ENCODE measurements around the gene PAPPA2. TPM values are rescaled to one million over a fixed set of nuclear protein-coding genes. Genes with fewer than 3 reads are reported as not detected.

The PAPPA2 gene
- total and polyA plus RNA-seq, 2 of the 8 experiments (the other 6 are each of a cell fraction or from before 2014, with no cell fraction given), result 0.08 to 0.88 TPM

DNA sequence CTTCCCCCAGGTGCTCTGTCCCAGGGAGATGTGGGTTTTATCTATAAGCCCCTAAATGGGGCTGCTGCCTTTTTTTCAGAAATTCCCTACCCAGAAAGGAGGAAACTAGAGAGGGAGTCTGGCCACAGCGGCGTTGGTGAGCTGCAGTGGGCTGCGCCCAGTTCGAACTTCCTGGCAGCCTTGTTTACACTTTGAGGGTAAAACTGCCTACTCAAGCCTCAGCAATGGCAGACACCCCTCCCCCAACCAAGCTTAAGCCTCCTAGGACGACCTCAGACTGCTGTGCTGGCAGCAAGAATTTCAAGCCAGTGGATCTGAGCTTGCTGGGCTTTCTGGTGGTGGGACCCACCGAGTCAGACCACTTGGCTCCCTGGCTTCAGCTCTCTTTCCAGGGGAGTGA is 46.2 kb upstream of the PAPPA2 start:
- Histone ChIP-seq H3K4ac (replicated peaks; ENCODE audit: insufficient read length, low read depth, low read length) (no peak overlapping the region), H3K4me2 (ENCODE audit: insufficient read depth in 1 of 2, low read depth in 2 of 2, low read length in 2 of 2) (no peak overlapping the region), H2BK120ac (replicated peaks; ENCODE audit: low read depth, low read length) (no peak overlapping the region), H3K9ac (replicated peaks in 1 of 4; ENCODE audit: extremely low read depth in 1 of 4, low read depth in 3 of 4, low read length in 3 of 4) (no peak overlapping the region), H3K79me1 (ENCODE audit: low read depth, low read length) (no peaks in the 10 kb centered on the region), H4K20me1 (replicated peaks in 1 of 2; ENCODE audit: control insufficient read depth in 1 of 2, insufficient read depth in 2 of 2, low read length in 2 of 2) (no peaks in the 10 kb centered on the region), H2BK20ac (ENCODE audit: low read length) (no peak overlapping the region), H4K5ac (ENCODE audit: insufficient read length, low read depth, low read length) (no peak overlapping the region), H3K14ac (ENCODE audit: insufficient read length) (no peak overlapping the region), H3K27me3 (replicated peaks in 1 of 4; ENCODE audit: control insufficient read depth in 3 of 4, extremely low read depth in 1 of 4, insufficient read depth in 3 of 4, low read length in 3 of 4) (no peaks in the 10 kb centered on the region), H4K91ac (replicated peaks; ENCODE audit: insufficient read length, low read length) (no peak overlapping the region), H3K4me3 (ENCODE audit: extremely low read depth in 1 of 4, insufficient read depth in 2 of 4, low read depth in 3 of 4, low read length in 4 of 4) (no peak overlapping the region), H3K4me1 (replicated peaks in 1 of 4; ENCODE audit: control insufficient read depth in 3 of 4, insufficient read depth in 4 of 4, low read length in 3 of 4) (0 out of 7 replicates have a peak, but pooled peaks cover 0 to 3% (median 0%) of the 10 kb centered on the region in 4 experiments), H3K56ac (replicated peaks; ENCODE audit: insufficient read length, low read depth, low read length) (no peak overlapping the region), H3K23me2 (ENCODE audit: low read depth, low read length) (no peaks in the 10 kb centered on the region), H2BK12ac (ENCODE audit: low read depth, low read length) (no peak overlapping the region), H3K27ac (ENCODE audit: low read depth, low read length) (no peak overlapping the region), H2BK5ac (ENCODE audit: low read depth, low read length) (no peak overlapping the region), H4K8ac (ENCODE audit: extremely low read depth, insufficient read depth, low read length) (no peak overlapping the region), H3K79me2 (ENCODE audit: control insufficient read depth in 1 of 2, insufficient read depth in 2 of 2, low read length in 2 of 2) (no peaks in the 10 kb centered on the region), H3K23ac (ENCODE audit: insufficient read length) (no peak overlapping the region), H2BK15ac (ENCODE audit: low read length) (no peak overlapping the region), H2AK5ac (ENCODE audit: low read depth, low read length) (no peak overlapping the region), H3K18ac (ENCODE audit: extremely low read depth, low read length) (no peak overlapping the region), H3K9me3 (ENCODE audit: insufficient read depth in 2 of 2, low read depth in 1 of 2, low read length in 1 of 2) (0 out of 4 replicates have a peak, but pooled peaks cover 0 to 3% of the 10 kb centered on the region in 2 experiments), H3K36me3 (ENCODE audit: control insufficient read depth in 2 of 4, insufficient read depth in 4 of 4, low read length in 3 of 4) (no peaks in the 10 kb centered on the region), H2AFZ (ENCODE audit: low read length) (peak overlapping the region; percentile 44; the same call in 1 of the 2 replicates)
- FAIRE-seq (no peak), DNase-seq (ENCODE audit: low read depth in 1 of 2, low spot score in 2 of 2) (no peak)
- WGBS, 2 experiments (ENCODE audit: extremely low coverage in 1 of 2, insufficient coverage in 1 of 2, insufficient read length in 1 of 2, insufficient replicate concordance in 2 of 2, low coverage in 1 of 2, low lambda C conversion rate in 2 of 2, missing lambda C conversion rate in 1 of 2), result 77% methylated on average over 2 of the region's 6 CpGs; no CpG with 5 or more reads in 1 of the 2 experiments
- ChIA-PET CTCF (ENCODE audit: partially characterized antibody) (no interaction called here), POLR2A (ENCODE audit: partially characterized antibody) (no interaction called here)
- TF ChIP-seq RFX5 (IDR thresholded peaks at IDR 0.05; ENCODE audit: borderline replicate concordance, low read depth, low read length) (no peak), SRF (IDR thresholded peaks at IDR 0.05; ENCODE audit: low read depth, low read length) (no peak), POLR2AphosphoS5 (IDR thresholded peaks at IDR 0.05; ENCODE audit: low read depth, low read length) (no peak), BRCA1 (IDR thresholded peaks at IDR 0.05; ENCODE audit: low read depth, low read length) (no peak), SIN3A (conservative IDR thresholded peaks at IDR 0.05 in 1 of 2, IDR thresholded peaks at IDR 0.05 in 1 of 2; ENCODE audit: low read depth in 1 of 2, low read length in 2 of 2) (no peak), EZH2 (IDR thresholded peaks at IDR 0.05; ENCODE audit: low read depth, low read length, severe bottlenecking) (no peak), EGR1 (IDR thresholded peaks at IDR 0.05; ENCODE audit: borderline replicate concordance, low read depth, low read length) (no peak), CTBP2 (IDR thresholded peaks at IDR 0.05; ENCODE audit: borderline replicate concordance, insufficient read depth, insufficient read length, low read length) (no peak), NANOG (IDR thresholded peaks at IDR 0.05; ENCODE audit: insufficient read depth, low read depth, low read length, poor library complexity, severe bottlenecking) (no peak), SP1 (IDR thresholded peaks at IDR 0.05; ENCODE audit: low read depth, low read length) (no peak), TAF7 (optimal IDR thresholded peaks at IDR 0.05; ENCODE audit: borderline replicate concordance, low read depth, low read length) (no peak), SP4 (IDR thresholded peaks at IDR 0.05; ENCODE audit: low read length) (no peak), CEBPB (IDR thresholded peaks at IDR 0.05; ENCODE audit: low read depth, low read length) (no peak), JUN (IDR thresholded peaks at IDR 0.05; ENCODE audit: low read depth, low read length) (no peak), RAD21 (IDR thresholded peaks at IDR 0.05 in 1 of 2, conservative IDR thresholded peaks at IDR 0.05 in 1 of 2; ENCODE audit: low read depth in 2 of 2, low read length in 2 of 2) (no peak)
